ENCODE data around the gene SETD3. TPM values are rescaled to one million over a fixed set of nuclear protein-coding genes. Genes with fewer than 3 reads are reported as not detected.

The SETD3 gene
- total and polyA plus RNA-seq, 9 donors: 27.9 to 133 (median 79.2) TPM

DNA sequence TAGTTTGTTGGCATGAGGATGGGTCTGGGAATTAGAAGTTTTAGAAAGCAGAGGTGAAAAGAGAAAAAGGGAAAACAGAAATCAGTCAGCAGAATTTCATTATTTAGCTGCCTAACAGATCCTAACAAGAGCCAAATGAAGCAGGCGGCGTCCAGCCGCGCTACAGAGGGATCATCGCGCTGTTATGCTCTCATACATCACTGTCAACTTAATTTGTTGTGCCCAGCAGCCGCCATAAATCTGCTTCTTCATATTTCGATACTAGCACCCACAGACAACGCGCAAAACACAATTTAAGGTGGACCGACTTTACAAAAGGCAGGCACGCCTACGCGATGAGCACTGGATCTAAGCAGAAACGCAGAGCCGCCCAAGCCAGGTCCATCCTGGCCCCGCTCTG lies 66.7 kb downstream of the SETD3 start:
- intact Hi-C loops (cut with DNase I): no loop called here
- Histone ChIP-seq H3K9me3 (no peaks in the 10 kb centered on the region), H3K4me1 (ENCODE audit: insufficient read depth) (no peaks in the 10 kb centered on the region), H3K27me3 (no peaks in the 10 kb centered on the region), H3K27ac (no peak overlapping the region), H3K36me3 (no peaks in the 10 kb centered on the region), H3K4me3 (no peak overlapping the region)
- TF ChIP-seq POLR2A (IDR thresholded peaks at IDR 0.05) (no peak), EP300 (IDR thresholded peaks at IDR 0.05) (no peak)
- TF ChIP-seq, protein P1, sequence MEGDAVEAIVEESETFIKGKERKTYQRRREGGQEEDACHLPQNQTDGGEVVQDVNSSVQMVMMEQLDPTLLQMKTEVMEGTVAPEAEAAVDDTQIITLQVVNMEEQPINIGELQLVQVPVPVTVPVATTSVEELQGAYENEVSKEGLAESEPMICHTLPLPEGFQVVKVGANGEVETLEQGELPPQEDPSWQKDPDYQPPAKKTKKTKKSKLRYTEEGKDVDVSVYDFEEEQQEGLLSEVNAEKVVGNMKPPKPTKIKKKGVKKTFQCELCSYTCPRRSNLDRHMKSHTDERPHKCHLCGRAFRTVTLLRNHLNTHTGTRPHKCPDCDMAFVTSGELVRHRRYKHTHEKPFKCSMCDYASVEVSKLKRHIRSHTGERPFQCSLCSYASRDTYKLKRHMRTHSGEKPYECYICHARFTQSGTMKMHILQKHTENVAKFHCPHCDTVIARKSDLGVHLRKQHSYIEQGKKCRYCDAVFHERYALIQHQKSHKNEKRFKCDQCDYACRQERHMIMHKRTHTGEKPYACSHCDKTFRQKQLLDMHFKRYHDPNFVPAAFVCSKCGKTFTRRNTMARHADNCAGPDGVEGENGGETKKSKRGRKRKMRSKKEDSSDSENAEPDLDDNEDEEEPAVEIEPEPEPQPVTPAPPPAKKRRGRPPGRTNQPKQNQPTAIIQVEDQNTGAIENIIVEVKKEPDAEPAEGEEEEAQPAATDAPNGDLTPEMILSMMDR (IDR thresholded peaks at IDR 0.05): no peak
- no peak for DNase-seq
- 91 to 94% (median 94%) methylated on average over 17 of the region's 17 CpGs for whole genome bisulfite sequencing, 3 donors

DNA sequence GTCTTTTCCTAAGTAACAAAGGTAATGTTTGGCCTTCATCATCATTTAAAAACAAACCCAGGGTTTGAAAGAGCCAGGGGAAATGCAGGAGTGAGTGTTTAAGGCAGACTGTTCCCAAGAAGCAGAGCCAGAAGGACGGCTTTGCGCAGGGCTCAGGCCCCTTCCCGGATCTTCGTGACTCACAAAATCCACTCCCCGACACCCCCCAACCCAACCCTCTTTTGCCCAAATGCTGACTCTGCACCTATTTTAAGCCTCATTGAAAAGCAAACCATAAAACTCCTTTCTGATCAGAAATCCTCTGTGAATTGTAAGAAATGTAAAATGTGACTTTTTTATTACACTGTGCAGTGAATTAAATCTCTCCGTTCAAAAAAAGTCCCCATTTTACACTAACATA lies 67.5 kb downstream of the SETD3 start:
- no peaks in the 10 kb centered on the region for H3K36me3 ChIP-seq
- no peaks in the 10 kb centered on the region for H3K4me1 ChIP-seq (ENCODE audit: insufficient read depth)
- TF ChIP-seq EP300 (IDR thresholded peaks at IDR 0.05): no peak
- no peak for TF ChIP-seq POLR2A (IDR thresholded peaks at IDR 0.05)
- TF ChIP-seq, protein P1 (IDR thresholded peaks at IDR 0.05): no peak
- H3K4me3 ChIP-seq: no peak overlapping the region
- intact Hi-C loops (cut with DNase I): no loop called here
- 51 to 63% (median 59%) methylated on average over 6 of the region's 6 CpGs for WGBS, 3 donors
- DNase-seq: peak in 2 of 5 donors; percentile 20 to 29
- H3K27me3 ChIP-seq: no peaks in the 10 kb centered on the region
- H3K27ac ChIP-seq: no peak overlapping the region
- H3K9me3 ChIP-seq: no peaks in the 10 kb centered on the region

DNA sequence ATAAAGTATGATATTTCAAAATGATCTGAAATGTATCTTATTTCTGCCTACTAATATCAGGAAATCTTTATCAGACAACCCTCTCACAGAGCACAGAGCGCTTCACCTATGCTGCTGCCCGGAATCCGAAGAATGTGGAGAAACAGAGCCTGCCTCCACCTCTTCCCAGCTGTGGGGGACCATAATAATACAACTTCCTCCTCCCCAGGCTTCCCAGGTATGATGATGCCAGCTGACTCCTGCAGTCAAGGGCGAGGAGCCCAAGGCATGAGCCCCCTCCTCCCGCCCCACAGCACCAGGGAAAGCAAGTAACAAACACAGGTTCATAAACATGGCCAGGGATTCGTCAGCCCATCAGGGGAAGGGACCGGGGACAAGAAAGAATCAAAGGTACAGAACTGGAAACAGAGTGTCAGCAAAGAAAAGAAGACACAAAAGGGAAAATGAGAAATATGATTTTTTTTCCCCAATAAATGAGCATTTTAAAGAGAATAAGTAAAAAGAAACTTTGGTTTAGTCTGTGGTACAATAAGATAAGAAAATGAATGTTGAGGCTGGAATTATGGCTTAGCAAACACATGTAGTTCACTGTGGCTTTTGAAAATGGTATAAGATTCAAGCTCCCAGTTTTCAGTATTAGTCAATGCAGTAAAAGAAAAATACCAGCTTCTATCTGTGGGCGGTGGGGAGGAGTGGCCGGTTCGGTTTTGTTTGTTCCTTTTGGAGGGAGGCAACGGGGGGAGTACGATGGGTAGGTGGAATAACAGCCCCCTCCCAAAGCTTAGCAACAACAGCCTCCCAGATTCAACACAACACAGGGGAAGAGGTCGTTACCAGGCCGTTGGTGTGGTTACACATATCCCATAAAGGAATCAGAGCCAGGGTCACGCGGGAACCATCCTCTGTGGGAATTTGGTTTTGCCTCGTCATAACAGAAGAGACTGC lies 68.3 kb downstream of the SETD3 start:
- TF ChIP-seq EP300 (IDR thresholded peaks at IDR 0.05): no peak
- TF ChIP-seq, protein P1 (IDR thresholded peaks at IDR 0.05): no peak
- TF ChIP-seq POLR2A (IDR thresholded peaks at IDR 0.05): no peak

DNA sequence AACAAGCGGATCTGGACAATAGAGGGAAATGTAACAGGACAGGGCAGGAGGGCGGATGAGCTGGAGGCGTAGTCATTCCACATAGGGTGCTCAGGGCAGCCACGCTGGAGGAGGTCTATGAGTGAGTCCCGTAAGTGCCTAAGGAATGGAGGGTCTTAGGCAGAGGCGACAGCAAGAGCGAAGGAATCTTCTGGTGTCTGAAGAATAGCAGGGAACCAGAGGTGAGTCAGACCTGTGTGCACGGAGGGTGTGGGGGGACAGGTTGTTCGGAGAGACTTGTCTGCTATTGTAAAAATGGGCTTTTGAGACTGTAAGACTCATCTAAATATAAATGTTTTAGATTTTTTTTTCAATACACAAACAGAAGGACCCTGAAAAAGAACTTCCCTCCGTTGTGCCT lies 70.6 kb downstream of the SETD3 start:
- Histone ChIP-seq H3K27me3 (no peaks in the 10 kb centered on the region), H3K4me1 (ENCODE audit: insufficient read depth) (no peaks in the 10 kb centered on the region), H3K4me3 (no peak overlapping the region), H3K9me3 (no peaks in the 10 kb centered on the region), H3K27ac (no peak overlapping the region), H3K36me3 (no peaks in the 10 kb centered on the region)
- WGBS, 3 donors: 94 to 96% (median 94%) methylated on average over 10 of the region's 10 CpGs
- DNase-seq: no peak
- TF ChIP-seq EP300 (IDR thresholded peaks at IDR 0.05) (no peak), POLR2A (IDR thresholded peaks at IDR 0.05) (no peak)
- TF ChIP-seq, protein P1 (IDR thresholded peaks at IDR 0.05): no peak
- intact Hi-C loops (cut with DNase I): no loop called here

More for the DNA sequence above, 68.3 kb downstream of the SETD3 start:
- 49 to 65% (median 51%) methylated on average over 17 of the region's 17 CpGs for WGBS, 3 donors
- Histone ChIP-seq H3K27ac (no peak overlapping the region), H3K36me3 (no peaks in the 10 kb centered on the region), H3K9me3 (no peaks in the 10 kb centered on the region), H3K27me3 (no peaks in the 10 kb centered on the region), H3K4me1 (ENCODE audit: insufficient read depth) (no peaks in the 10 kb centered on the region), H3K4me3 (no peak overlapping the region)
- DNase-seq: peak in 2 of 5 donors; percentile 29 to 48
- intact Hi-C loops (cut with DNase I): no loop called here

Data from ovary (tissue), 9 donors.